SK-N-SH treated with all-trans-retinoic acid at 6 μM for 48 hours (cell line): ENCODE results near the gene PTPRG.

Source experiments
- GLIS3 ChIP-seq: fragments of 250-450 bp; sonication (Bioruptor Pico); IDR thresholded peaks from 2 replicates; pipeline ENCODE4 v1.5.0; 2020; ENCODE audit warnings: mild to moderate bottlenecking, moderate library complexity
- PATZ1 ChIP-seq: fragments of 250-450 bp; sonication (Bioruptor Pico); IDR thresholded peaks from 2 replicates; pipeline ENCODE4 v1.8.0; 2020; ENCODE audit warnings: mild to moderate bottlenecking, moderate library complexity, borderline replicate concordance
- POU6F1 ChIP-seq: fragments of 250-450 bp; sonication (Bioruptor Pico); IDR thresholded peaks from 2 replicates; pipeline ENCODE4 v1.8.0; 2021; ENCODE audit warnings: low read depth, mild to moderate bottlenecking, moderate library complexity, borderline replicate concordance
- RARB ChIP-seq: fragments of 250-450 bp; sonication (Bioruptor Pico); IDR thresholded peaks from 2 replicates; pipeline ENCODE4 v1.8.0; 2021; ENCODE audit warnings: mild to moderate bottlenecking, moderate library complexity
- TCF4 ChIP-seq: fragments of 250-450 bp; sonication (Bioruptor Pico); IDR thresholded peaks from 2 replicates; pipeline ENCODE4 v1.8.0; 2021; ENCODE audit warnings: mild to moderate bottlenecking, moderate library complexity, borderline replicate concordance
- ZC3H10 ChIP-seq: fragments of 250-450 bp; sonication (Bioruptor Pico); IDR thresholded peaks from 2 replicates; pipeline ENCODE4 v1.5.1; 2021; ENCODE audit warnings: mild to moderate bottlenecking, moderate library complexity
- ZNF565 ChIP-seq: fragments of 450-650 bp; formaldehyde crosslinking; conservative IDR thresholded peaks from 2 replicates; pipeline ENCODE4 v1.5.0; 2020; ENCODE audit warnings: low read depth, mild to moderate bottlenecking, moderate library complexity
- ZNF8 ChIP-seq: fragments of 450-650 bp; formaldehyde crosslinking; IDR thresholded peaks from 2 replicates; pipeline ENCODE4 v1.5.0; 2020; ENCODE audit warnings: mild to moderate bottlenecking, moderate library complexity

GRCh38 chr3:61907210-61907795 lies 345.9 kb downstream of the PTPRG start:
- no peak for TF ChIP-seq TCF4 (CRISPR knock-in tag)
- TF ChIP-seq RARB (CRISPR knock-in tag) = no peak
- no peak for TF ChIP-seq ZNF565
- no peak for TF ChIP-seq PATZ1
- no peak for TF ChIP-seq POU6F1 (CRISPR knock-in tag)
- TF ChIP-seq GLIS3 (CRISPR knock-in tag) = no peak
- no peak for TF ChIP-seq ZC3H10 (CRISPR knock-in tag)
- TF ChIP-seq ZNF8 (CRISPR knock-in tag) = no peak
